Neutrophil (primary cell): ENCODE results near the gene MIA.
"Not testable (repeated sequence)": the region's sequence is repeated elsewhere in the genome, so short reads cannot be mapped to it uniquely, and the experiment has no call there.

Experiments used
- H3K27ac ChIP-seq: fragments of 200-600 bp; sonication (generic); 2 replicates; pipeline ENCODE4 v1.5.1; 2016; ENCODE audit warnings: mild to moderate bottlenecking, moderate library complexity
- H3K27me3 ChIP-seq: fragments of 200-600 bp; sonication (generic); 2 replicates; pipeline ENCODE4 v1.6.0; 2016; ENCODE audit warnings: mild to moderate bottlenecking
- H3K36me3 ChIP-seq: fragments of 200-600 bp; sonication (generic); 2 replicates; pipeline ENCODE4 v1.5.1; 2017
- H3K4me1 ChIP-seq, 2 experiments: fragments of 200-600 bp in 1 of 2; sonication (generic) in 1 of 2; 1 replicate in 1 of 2; 2 replicates in 1 of 2; pipeline versions ENCODE4 v1.5.1 to v1.6.1; 2013 to 2016; ENCODE audit warnings: low read depth in 1 of 2, low read length in 1 of 2, mild to moderate bottlenecking in 1 of 2, moderate library complexity in 1 of 2; ENCODE audit not compliant: control insufficient read depth in 1 of 2, insufficient read depth in 1 of 2
- H3K4me3 ChIP-seq, 2 experiments: fragments of 200-600 bp in 1 of 2; sonication (generic) in 1 of 2; 1 replicate in 1 of 2; 2 replicates in 1 of 2; pipeline ENCODE4 v1.5.1; 2013 to 2016; ENCODE audit warnings: low read depth in 1 of 2, low read length in 1 of 2, mild to moderate bottlenecking in 1 of 2, moderate library complexity in 1 of 2
- H3K9me3 ChIP-seq: fragments of 200-600 bp; sonication (generic); 2 replicates; pipeline ENCODE4 v1.5.1; 2016
- CTCF ChIP-seq: fragments of 200-600 bp; sonication (generic); IDR thresholded peaks from 2 replicates; pipeline ENCODE4 v1.5.1; 2016; ENCODE audit warnings: antibody characterized with exemption

The MIA gene

GRCh38 chr19:40759352-40759751, 16.0 kb upstream of the MIA start:
- Histone ChIP-seq H3K9me3 (no peaks in the 10 kb centered on the region), H3K4me3 (no peak overlapping the region), H3K27ac (no peak overlapping the region), H3K27me3 (no peaks in the 10 kb centered on the region), H3K4me1 (peaks cover 30 to 35% of the 10 kb centered on the region in 2 experiments), H3K36me3 (peaks cover 60% of the 10 kb centered on the region)
- no peak for TF ChIP-seq CTCF

DNA sequence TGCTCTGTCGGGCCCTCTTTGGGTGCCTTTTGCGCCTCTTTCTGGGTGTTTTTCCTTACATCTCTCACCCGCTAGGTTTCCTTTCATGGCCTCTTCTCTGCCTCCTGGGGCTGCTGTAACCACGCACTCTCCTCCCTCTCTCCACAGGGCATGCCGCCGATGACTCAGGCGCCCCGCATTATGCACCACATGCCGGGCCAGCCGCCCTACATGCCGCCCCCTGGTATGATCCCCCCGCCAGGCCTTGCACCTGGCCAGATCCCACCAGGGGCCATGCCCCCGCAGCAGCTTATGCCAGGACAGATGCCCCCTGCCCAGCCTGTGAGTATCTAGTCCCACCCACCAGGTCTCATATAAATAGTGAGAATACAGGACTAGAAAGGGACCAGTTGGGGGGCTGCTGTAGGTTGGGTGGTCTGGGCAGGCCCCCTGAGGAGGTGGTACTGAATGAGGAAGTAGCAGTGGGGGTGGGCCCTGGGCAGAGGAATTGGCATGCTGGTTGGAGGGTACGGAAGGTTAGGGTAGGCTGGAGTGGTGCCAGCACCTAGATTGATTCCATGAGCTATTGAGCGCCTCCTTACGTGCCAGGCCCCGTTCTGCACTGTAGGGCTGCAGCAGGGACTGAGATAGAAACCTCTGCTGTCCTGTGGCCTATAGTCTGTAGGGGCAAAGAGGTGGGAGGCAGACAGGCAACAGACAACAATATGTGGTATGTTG, 12.4 kb upstream of the MIA start:
- H3K9me3 ChIP-seq = no peaks in the 10 kb centered on the region
- H3K27ac ChIP-seq = no peak overlapping the region
- peaks cover 0 to 3% of the 10 kb centered on the region in 2 experiments for H3K4me1 ChIP-seq
- H3K36me3 ChIP-seq = peaks cover 78% of the 10 kb centered on the region
- no peak overlapping the region for H3K4me3 ChIP-seq
- no peaks in the 10 kb centered on the region for H3K27me3 ChIP-seq
- no peak for TF ChIP-seq CTCF

- peaks cover 0 to 3% of the 10 kb centered on the region in 2 experiments for H3K4me1 ChIP-seq
- TF ChIP-seq CTCF = no peak
- no peak overlapping the region for H3K4me3 ChIP-seq
- H3K9me3 ChIP-seq = no peaks in the 10 kb centered on the region
- H3K36me3 ChIP-seq = peaks cover 73% of the 10 kb centered on the region
- H3K27ac ChIP-seq = no peak overlapping the region
- H3K27me3 ChIP-seq = no peaks in the 10 kb centered on the region
Observed at GRCh38 chr19:40763526-40763925, 11.8 kb upstream of the MIA start.

GRCh38 chr19:40763963-40764362, 11.4 kb upstream of the MIA start:
- no peak overlapping the region for H3K4me3 ChIP-seq
- H3K9me3 ChIP-seq = no peaks in the 10 kb centered on the region
- H3K27ac ChIP-seq = no peak overlapping the region
- H3K4me1 ChIP-seq = peaks cover 0 to 3% of the 10 kb centered on the region in 2 experiments
- no peak for TF ChIP-seq CTCF
- H3K36me3 ChIP-seq = peaks cover 70% of the 10 kb centered on the region
- no peaks in the 10 kb centered on the region for H3K27me3 ChIP-seq

GRCh38 chr19:40766385-40766784, 8.9 kb upstream of the MIA start:
- not testable (repeated sequence) for H3K27ac ChIP-seq, H3K4me1 ChIP-seq, H3K27me3 ChIP-seq, H3K9me3 ChIP-seq, H3K4me3 ChIP-seq
- H3K36me3 ChIP-seq = peaks cover 52% of the 10 kb centered on the region

DNA sequence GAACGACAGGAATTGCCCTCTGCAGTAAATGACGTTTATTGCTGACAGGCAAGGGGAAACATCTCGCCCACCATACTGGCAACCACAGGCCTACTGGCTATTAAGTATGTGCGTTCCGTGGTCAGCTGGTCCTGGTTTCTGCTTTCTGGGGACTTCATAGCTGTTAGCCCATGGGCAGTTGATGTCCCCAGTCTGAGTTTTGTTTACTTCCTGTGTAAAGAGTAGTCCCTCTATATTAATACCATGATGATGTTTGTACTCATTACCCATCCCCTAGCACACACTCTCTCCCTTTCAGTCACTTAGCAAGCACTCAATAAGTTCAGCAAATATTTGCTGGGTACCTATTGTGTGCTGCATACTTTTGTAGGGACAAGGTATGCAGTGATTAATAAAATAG, 6.5 kb upstream of the MIA start:
- TF ChIP-seq CTCF = no peak
- Histone ChIP-seq H3K27me3 (no peaks in the 10 kb centered on the region), H3K9me3 (no peaks in the 10 kb centered on the region), H3K4me1 (no peaks in the 10 kb centered on the region), H3K4me3 (no peak overlapping the region), H3K36me3 (peaks cover 27% of the 10 kb centered on the region), H3K27ac (no peak overlapping the region)

DNA sequence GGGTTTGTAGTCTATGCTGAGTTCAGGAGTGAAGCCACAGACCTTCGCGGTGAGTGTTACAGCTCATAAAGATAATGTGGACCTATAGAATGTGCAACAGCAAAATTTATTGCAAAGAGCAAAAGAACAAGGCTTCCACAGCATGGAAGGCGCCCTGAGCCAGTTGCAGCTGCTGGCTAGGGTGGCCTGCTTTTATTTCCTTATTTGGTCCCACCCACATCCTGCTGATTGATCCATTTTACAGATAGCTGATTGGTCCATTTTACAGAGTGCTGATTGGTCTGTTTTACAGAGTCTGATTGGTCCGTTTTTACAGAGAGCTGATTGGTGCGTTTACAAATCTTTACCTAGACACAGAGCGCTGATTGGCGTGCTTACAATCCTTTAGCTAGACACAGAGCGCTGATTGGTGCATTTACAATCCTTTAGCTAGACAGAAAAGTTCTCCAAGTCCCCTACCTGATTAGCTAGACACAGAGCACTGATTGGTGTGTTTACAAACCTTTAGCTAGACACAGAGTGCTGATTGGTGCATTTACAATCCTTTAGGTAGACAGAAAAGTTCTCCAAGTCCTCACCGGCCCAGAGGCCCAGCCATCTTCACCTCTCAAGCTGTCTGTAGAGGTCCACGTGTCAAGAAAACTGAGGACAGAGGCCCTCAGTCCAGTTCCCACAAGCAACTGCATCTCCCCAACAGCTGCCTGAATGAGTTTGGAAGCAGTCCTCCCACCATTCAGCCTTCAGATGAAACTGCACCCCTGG, 4.0 kb upstream of the MIA start:
- H3K4me1 ChIP-seq, H3K27me3 ChIP-seq, H3K9me3 ChIP-seq, H3K27ac ChIP-seq, H3K4me3 ChIP-seq, H3K36me3 ChIP-seq: not testable (repeated sequence)
